Suppressor macrophage treated with lipopolysaccharide for 1 hour (primary cell): ENCODE measurements around the gene CHMP1A.
"Not testable (repeated sequence)": the region's sequence is repeated elsewhere in the genome, so short reads cannot be mapped to it uniquely, and the experiment has no call there.

ENCODE experiments used
- DNase-seq, 3 donors: peaks; one replicate each; pipeline ENCODE4 v3.0.0-alpha.2; 2020 to 2022

Gene CHMP1A

GRCh38 chr16:89657442-89658220, at the start of gene CHMP1A, which contains the start of gene SPATA33:
Gene CHMP1A (minus strand): TSS chr16:89657708. CDS start chr16:89657588, 120 bp downstream.
Gene SPATA33 (plus strand): TSS chr16:89657836. CDS start chr16:89657912, 76 bp downstream.
- DNase-seq, result peak; percentile 93 to 97 (median 97)

GRCh38 chr16:89706518-89707260, 49.2 kb upstream of the CHMP1A start:
- DNase-seq, result no peak

- no peak for DNase-seq
Observed at GRCh38 chr16:89705006-89705405, 47.5 kb upstream of the CHMP1A start.

GRCh38 chr16:89704281-89704680, 46.8 kb upstream of the CHMP1A start:
- no peak for DNase-seq

GRCh38 chr16:89701425-89702406, 44.2 kb upstream of the CHMP1A start, which contains the start of gene SPATA2L:
Gene SPATA2L (minus strand): TSS chr16:89701705. CDS start chr16:89701232, 473 bp downstream.
- peak; percentile 92 to 97 (median 95) for DNase-seq

- DNase-seq, result peak; percentile 39 to 61 (median 42)
Observed at GRCh38 chr16:89700649-89701424, 43.3 kb upstream of the CHMP1A start.

GRCh38 chr16:89700100-89700648, 42.7 kb upstream of the CHMP1A start:
- peak; percentile 100 for DNase-seq

GRCh38 chr16:89699629-89700099, 42.2 kb upstream of the CHMP1A start:
- not testable (repeated sequence) for DNase-seq

- DNase-seq, result not testable (repeated sequence)
Observed at GRCh38 chr16:89698717-89699116, 41.2 kb upstream of the CHMP1A start.

GRCh38 chr16:89697616-89698331, 40.3 kb upstream of the CHMP1A start:
- DNase-seq, result no peak

- no peak for DNase-seq
Observed at GRCh38 chr16:89697161-89697615, 39.7 kb upstream of the CHMP1A start.

GRCh38 chr16:89696670-89697128, 39.2 kb upstream of the CHMP1A start:
- no peak for DNase-seq

GRCh38 chr16:89695875-89696669, 38.6 kb upstream of the CHMP1A start:
- no peak for DNase-seq

GRCh38 chr16:89695086-89695874, 37.8 kb upstream of the CHMP1A start:
- DNase-seq, result no peak

- not testable (repeated sequence) for DNase-seq
Observed at GRCh38 chr16:89694784-89695085, 37.2 kb upstream of the CHMP1A start.

- no peak for DNase-seq
Observed at GRCh38 chr16:89693931-89694783, 36.6 kb upstream of the CHMP1A start.

- no peak for DNase-seq
Observed at GRCh38 chr16:89693289-89693731, 35.8 kb upstream of the CHMP1A start.
